NCI-H1436 treated with DMSO at 0.1 percent for 48 hours (cell line): ENCODE results near the gene SMARCC2.
A peak's percentile ranks its signal among the peaks of the same experiment; 100 is the strongest.
"Not testable (repeated sequence)": the region's sequence is repeated elsewhere in the genome, so short reads cannot be mapped to it uniquely, and the experiment has no call there.

Experiments used
- DNase-seq: peaks from one replicate; lab custom pipeline; 2025; lab: John Stamatoyannopoulos, UW

SMARCC2 gene

DNA sequence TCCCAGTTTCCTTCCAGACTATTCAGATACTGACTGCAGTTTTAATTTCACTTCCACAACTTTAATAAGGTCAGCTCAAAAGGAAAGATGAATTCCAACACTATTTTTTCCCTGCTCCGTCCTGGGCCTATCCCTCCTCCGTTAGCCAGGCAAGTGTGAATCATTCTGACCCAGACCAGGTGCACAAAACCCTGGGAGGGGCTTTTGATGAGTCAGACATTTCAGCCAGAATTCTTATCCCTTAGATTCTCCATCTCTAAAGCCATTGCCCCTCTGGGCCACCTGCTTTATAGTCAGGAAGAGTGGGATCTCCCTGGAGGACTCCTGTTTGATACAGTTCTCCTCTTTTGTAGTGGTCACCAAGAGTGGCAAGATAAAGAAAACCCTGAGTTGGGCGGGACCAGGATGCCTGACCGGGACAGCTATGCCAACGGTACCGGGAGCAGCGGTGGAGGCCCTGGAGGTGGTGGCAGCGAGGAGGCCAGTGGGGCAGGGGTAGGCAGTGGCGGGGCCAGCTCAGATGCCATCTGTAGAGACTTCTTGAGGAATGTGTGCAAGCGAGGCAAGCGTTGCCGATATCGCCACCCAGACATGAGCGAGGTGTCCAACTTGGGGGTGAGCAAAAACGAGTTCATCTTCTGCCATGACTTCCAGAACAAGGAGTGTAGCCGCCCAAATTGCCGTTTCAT, 69.0 kb downstream of the SMARCC2 start:
- DNase-seq = no peak

DNA sequence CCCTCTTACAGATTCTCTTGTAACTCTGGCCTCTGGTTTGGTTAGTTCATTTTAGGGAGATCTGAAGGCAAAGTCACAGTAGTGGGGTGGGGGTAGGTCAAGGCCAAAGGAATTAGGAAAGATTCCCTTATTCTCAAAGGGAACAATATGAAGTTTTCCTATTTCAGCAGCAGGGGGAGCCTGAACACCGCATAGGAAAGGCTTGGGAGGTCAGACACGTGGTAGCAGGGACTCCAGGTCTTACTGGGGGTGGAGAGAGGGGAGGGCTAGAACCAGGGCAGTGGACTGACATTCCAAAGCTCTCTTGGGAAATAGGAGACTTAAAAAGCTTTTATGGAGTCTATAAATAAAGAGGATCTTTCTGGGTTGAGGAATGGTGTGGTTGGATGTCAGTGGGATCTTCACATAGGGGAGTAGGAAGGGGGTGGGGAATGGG, 69.9 kb downstream of the SMARCC2 start:
- no peak for DNase-seq

DNA sequence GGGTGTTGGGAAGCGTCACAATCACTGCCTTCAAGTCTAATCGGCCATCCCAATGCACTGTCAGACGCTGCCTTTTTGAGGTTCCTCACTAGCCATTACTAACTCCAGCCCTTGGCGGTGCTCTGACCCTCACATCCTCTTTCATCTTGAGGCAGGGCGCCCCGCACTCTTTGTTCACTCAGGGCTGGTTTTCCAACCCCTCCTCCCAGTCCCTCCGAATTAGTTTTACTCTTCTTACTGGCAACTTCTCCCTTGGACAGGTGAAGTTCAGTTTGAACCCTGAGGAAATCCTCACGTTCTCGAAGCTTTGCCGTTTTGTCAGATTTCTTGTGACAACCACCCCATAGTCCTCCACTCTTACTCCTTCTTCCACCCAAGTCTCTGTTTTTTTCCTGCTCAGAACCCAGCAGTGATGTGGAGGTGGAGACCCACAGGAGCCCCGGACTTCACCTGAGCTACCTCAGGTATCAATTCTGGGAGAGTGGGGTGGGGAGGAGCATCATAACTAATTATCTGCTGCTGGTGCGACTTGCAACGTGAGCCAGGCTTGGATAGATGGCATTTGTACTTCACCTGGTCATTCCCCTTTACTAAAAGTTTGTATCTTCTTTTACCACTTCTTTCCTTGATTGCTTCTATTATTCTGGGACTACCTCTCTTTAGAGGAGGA, 70.5 kb downstream of the SMARCC2 start:
- no peak for DNase-seq

DNA sequence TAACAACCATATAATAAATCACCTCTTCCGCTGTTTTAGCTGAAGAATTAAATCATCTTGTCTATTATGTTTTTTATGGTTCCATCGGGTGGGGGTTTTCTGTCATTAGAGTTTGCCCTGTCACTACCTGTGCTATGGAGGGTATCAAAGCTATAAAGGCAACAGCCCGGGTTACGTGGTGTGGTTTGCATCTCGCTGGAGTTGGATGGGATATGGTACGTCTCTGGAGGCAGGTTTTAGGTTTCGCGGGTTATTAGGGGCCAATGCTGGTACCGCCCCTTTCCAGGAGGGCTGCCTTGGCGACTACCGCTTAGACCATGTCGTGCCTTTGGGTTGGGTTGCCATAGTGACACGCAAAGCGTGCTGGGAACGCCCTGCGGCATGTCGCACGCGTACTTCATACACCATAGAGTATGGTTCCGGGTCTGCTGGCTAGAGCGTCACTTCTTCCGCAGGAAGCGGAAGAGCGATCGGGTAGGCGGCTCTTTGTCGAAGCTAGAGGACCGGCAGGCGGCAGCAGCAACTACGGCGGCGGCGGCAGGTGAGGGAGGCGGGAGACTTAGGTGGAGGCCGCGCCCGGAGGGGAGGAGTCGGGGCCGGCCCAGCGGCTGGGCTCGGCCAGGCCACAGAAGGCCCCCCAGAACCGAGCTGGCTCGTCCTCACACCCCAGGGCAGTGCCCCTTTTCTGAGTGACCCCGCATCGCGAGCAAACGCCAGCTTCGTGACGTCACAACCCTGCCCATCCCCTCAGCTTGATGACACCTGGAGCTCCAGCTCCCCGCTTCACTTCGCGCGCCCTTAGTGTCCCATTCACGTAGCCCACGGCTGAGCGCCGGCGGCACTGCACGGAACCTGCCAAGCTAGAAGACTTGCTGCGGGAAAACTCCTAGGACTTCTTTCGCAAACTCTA, 71.2 kb downstream of the SMARCC2 start, which contains the start of gene ZC3H10:
ZC3H10 (plus strand) TSS at position 489 of the 910 bp plus-strand sequence. CDS start 2,297 bp downstream, outside the sequence.
- DNase-seq = peak; percentile 95

DNA sequence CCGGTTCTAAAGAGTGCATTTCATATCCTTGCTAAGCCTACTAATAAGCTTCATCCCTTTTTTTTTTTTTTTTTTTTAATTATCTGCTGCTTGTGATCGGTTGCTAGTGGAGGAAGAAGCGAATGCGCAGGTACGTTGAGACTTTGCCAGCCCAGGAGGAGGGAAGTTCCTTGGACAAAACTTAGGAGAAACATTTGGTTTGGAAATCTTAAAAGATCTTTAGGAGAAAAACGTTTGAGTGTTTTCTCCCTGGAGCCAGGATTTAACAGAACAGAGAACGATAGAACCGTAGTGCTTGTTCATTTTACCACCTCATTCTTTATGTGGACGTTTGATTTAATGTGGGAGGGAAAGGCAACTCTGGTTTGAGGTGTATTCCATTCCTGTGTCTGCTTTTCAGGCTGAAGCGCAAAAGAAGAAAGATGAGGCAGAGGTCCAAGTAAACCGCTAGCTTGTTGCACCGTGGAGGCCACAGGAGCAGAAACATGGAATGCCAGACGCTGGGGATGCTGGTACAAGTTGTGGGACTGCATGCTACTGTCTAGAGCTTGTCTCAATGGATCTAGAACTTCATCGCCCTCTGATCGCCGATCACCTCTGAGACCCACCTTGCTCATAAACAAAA, 72.1 kb downstream of the SMARCC2 start:
- not testable (repeated sequence) for DNase-seq

DNA sequence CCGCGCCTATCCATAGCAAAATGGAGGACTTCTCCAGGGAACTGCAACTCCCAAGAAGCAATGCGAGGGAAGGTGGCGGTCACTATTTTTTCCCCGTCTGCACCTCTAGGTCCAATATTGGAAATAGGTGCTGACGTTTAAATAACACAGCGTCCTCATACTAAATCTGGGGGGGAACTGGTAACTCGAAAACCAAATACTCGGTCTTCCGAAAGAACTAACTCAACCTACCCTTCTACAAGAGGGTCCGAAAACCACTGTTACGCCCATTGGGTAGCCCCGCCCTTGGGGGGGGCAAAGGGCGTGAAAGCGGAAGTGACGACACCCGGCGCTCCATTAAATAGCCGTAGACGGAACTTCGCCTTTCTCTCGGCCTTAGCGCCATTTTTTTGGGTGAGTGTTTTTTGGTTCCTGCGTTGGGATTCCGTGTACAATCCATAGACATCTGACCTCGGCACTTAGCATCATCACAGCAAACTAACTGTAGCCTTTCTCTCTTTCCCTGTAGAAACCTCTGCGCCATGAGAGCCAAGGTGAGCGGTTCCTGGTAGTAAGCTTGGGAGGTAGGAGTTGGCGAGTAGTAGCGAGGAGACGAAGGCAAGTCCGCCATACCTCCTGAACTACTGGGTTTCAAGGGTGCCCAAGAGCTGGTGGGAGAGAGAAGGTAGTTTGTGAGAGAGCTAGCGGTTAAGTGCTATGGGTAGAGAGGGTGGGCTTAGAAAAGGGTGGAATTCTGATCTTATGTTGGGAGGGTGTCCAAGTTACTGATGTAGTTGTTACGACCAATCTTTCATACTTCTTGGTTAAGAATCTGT, 72.8 kb downstream of the SMARCC2 start, which contains the start of gene RPL41:
RPL41 (plus strand) TSS at position 367 of the 815 bp plus-strand sequence.
- peak; percentile 86 for DNase-seq

DNA sequence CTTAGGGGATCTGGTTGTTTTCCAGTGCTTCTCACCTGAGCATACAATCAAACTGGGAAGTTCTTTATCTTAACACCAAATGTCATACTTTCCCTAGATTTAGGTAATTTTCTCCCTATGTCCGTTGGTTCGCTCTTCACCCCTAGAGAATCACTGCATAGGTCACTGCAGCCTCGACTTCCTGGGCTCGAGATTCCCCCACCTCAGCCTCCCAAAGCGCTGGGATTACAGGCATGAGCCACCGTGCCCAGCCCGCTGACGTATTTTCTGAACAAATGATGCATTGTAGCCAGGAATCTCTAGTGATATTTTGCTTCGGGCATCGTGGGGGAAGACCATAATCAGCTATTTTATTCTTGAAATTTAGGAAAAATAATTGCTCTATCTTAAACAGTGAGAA, 74.0 kb downstream of the SMARCC2 start:
- DNase-seq = no peak

DNA sequence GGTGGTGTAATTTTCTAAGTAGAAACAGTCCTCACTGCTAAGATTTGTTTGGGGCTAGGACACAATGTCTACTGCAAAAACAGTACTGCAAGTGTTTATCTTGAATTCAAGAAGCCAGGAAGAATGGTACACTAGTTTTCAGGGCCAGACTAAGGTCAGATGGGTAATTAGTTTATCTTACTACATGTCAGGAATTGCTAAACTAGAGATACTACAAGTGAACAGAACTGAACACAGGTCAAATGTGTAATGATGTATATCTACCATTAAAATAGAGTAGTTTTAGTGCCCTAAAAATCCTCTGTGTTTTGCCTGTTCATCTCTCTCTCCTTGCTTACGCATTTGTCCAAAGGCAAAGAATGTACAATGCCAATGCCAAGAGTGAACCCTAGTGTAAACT, 75.2 kb downstream of the SMARCC2 start:
- no peak for DNase-seq
